ENCODE measurements around the gene C1orf21.

The C1orf21 gene

GRCh38 chr1:184630679-184631060 lies 243.8 kb downstream of the C1orf21 start:
- no peak for DNase-seq (ENCODE audit: low read depth)

- no peak for DNase-seq (ENCODE audit: low read depth)
Measured at GRCh38 chr1:184632415-184633175, 245.8 kb downstream of the C1orf21 start.

GRCh38 chr1:184633785-184634184 lies 247.0 kb downstream of the C1orf21 start:
- DNase-seq (ENCODE audit: low read depth): no peak

GRCh38 chr1:184634296-184634695 lies 247.5 kb downstream of the C1orf21 start:
- DNase-seq (ENCODE audit: low read depth): no peak

- no peak for DNase-seq (ENCODE audit: low read depth)
Measured at GRCh38 chr1:184635347-184635979, 248.6 kb downstream of the C1orf21 start.

- no peak for DNase-seq (ENCODE audit: low read depth)
Measured at GRCh38 chr1:184635980-184636431, 249.2 kb downstream of the C1orf21 start.

- no peak for DNase-seq (ENCODE audit: low read depth)
Measured at GRCh38 chr1:184637664-184638240, 250.9 kb downstream of the C1orf21 start.

GRCh38 chr1:184639205-184639604 lies 252.4 kb downstream of the C1orf21 start:
- no peak for DNase-seq (ENCODE audit: low read depth)

- DNase-seq (ENCODE audit: low read depth): no peak
Measured at GRCh38 chr1:184640505-184640904, 253.7 kb downstream of the C1orf21 start.

- DNase-seq (ENCODE audit: low read depth): no peak
Measured at GRCh38 chr1:184641894-184642293, 255.1 kb downstream of the C1orf21 start.

GRCh38 chr1:184643661-184644060 lies 256.8 kb downstream of the C1orf21 start:
- no peak for DNase-seq (ENCODE audit: low read depth)

GRCh38 chr1:184644771-184645170 lies 257.9 kb downstream of the C1orf21 start:
- no peak for DNase-seq (ENCODE audit: low read depth)

GRCh38 chr1:184646178-184646701 lies 259.4 kb downstream of the C1orf21 start:
- DNase-seq (ENCODE audit: low read depth): no peak

GRCh38 chr1:184646824-184647223 lies 260.0 kb downstream of the C1orf21 start:
- DNase-seq (ENCODE audit: low read depth): no peak

- no peak for DNase-seq (ENCODE audit: low read depth)
Measured at GRCh38 chr1:184647471-184647870, 260.6 kb downstream of the C1orf21 start.

GRCh38 chr1:184648160-184648855 lies 261.5 kb downstream of the C1orf21 start:
- DNase-seq (ENCODE audit: low read depth): no peak

- no peak for DNase-seq (ENCODE audit: low read depth)
Measured at GRCh38 chr1:184648856-184649201, 262.0 kb downstream of the C1orf21 start.

GRCh38 chr1:184649451-184649888 lies 262.6 kb downstream of the C1orf21 start:
- DNase-seq (ENCODE audit: low read depth): no peak

- DNase-seq (ENCODE audit: low read depth): no peak
Measured at GRCh38 chr1:184650177-184650866, 263.5 kb downstream of the C1orf21 start.

GRCh38 chr1:184655185-184655584 lies 268.4 kb downstream of the C1orf21 start:
- DNase-seq (ENCODE audit: low read depth): no peak

- no peak for DNase-seq (ENCODE audit: low read depth)
Measured at GRCh38 chr1:184656221-184656620, 269.4 kb downstream of the C1orf21 start.

- DNase-seq (ENCODE audit: low read depth): no peak
Measured at GRCh38 chr1:184658055-184658454, 271.2 kb downstream of the C1orf21 start.

Data from non-pigmented ciliary epithelial cell (primary cell).